HG02938 (cell line): Measurements from ENCODE around the gene PAX2.

Experiments used
- ATAC-seq: cut with Tn5 transposase; IDR thresholded peaks from one replicate; pipeline ENCODE4 v1.9.1; 2021; ENCODE audit warnings: mild to moderate bottlenecking, moderate library complexity; ENCODE audit not compliant: unreplicated experiment

The PAX2 gene

DNA sequence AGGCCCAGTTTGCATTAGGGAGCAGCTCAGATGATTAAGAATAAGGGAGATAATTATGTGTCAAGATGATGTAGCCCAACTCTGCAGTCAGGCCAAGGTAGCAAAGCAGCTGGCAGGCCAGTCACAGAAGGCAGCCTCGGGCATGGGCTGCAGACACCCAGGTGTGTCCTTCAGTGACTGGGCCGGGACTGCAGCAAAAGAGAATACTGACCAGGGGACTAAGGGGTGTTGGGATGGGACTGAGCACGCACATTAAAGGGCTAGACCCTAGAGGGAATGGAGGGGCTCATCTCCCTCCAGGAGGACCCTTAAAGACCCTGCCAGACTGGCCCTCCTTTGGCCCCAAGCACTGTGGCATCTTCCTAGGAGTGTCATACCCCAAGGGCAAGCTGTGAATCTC lies 38.7 kb downstream of the PAX2 start:
- no peak for ATAC-seq

DNA sequence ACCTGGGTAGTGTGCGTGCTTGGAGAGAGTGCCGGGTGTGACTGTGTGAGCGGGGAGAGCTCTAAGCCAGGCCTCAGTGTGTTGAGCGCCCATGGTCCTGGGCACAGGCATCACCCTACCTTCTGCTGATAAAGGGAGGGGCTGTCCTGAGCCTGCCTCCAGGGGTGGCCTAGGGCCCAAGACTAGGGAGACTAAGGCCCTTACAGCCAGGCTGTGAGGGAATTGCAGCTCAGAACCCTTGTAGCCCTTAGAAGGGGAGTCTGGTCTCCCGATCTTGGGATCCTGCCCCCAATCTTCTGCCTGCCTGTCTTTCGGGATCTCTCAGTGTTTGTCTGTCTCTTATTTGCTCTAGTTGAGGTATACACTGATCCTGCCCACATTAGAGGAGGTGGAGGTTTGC lies 41.2 kb downstream of the PAX2 start:
- ATAC-seq, result no peak

DNA sequence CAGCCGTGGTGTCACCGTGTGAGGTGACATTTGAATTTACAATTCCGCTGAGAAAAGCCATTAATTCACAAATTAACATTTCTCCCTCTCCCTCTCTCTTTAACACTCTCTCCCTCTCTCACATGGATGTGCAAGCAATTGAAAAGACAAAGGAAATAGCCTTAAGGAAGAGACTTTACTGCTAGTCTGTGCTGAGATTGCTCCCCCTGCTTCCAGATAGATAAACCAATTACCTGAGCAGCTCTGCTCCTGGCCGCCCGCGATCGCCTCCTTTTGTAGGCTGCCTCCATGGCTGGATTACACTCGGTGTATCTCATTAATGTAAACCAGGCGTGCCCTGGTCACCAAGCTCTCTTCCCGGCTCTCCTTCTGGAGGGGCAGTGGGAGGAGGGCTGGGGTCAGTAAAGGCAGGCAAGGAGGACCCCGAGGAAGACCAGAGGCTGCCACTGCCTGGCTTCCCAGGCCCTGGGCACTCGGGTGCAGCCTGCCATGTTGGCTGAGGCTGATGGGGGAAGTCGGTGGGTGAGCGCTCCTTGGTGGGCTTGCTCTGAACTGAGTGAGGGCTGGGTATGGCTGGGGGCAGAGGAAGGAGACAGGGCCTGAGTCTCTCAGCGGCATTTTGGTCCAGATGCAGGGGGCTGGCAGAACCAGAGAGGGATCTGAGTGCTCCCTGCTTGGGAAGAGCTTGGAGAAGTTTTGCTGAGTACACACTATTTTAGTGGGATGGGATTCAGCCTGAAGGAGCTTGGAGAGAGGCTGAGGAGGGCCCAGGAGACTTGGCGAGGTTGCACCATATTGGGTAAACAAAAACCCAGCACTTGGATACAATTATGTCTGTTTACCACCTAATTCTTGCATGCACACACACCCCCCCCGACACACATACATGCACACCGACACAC lies 42.9 kb downstream of the PAX2 start:
- no peak for ATAC-seq

DNA sequence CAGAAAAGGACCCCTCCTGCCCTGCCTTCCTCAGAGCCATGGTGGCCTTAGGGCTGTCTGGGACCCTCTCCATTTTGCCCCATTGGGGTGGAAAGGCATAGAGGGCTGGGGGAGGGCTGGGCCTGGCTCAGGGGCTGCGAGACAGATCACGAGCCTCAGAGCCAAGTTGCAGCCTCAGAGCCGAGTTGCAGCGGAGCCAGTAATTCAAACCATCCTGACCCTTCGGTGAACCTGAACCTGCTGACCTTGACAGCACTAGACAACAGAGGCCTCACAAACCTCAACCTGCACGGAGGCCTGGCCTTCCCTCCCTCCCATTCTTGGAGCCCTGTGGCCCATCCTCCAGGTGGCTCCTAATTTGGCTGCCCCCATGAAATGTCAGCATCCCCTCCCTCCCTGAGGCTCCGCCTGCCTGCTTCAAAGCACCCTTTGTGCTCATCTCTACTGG lies 45.4 kb downstream of the PAX2 start:
- no peak for ATAC-seq

GRCh38 chr10:100791369-100792058 lies 46.1 kb downstream of the PAX2 start:
- ATAC-seq, result no peak

DNA sequence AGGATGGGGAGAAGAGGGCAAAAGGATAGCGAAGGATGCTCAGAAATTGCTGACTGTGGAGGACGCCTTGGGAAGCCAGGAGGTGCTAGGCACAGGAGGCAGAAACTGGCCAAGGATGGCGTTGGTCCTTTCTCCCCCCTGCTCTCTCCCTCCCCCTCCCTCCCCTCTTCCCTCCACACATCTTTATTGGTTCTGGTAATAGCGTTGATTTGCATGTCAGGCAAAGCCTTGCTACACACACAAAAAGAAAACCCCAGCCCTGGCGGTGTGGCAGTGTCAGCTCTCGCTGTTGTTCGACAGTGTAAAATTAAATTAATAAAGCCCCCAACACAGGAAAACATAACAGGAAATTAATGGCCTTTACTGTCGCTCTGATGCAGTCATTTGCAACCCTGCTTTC lies 47.2 kb downstream of the PAX2 start:
- no peak for ATAC-seq

DNA sequence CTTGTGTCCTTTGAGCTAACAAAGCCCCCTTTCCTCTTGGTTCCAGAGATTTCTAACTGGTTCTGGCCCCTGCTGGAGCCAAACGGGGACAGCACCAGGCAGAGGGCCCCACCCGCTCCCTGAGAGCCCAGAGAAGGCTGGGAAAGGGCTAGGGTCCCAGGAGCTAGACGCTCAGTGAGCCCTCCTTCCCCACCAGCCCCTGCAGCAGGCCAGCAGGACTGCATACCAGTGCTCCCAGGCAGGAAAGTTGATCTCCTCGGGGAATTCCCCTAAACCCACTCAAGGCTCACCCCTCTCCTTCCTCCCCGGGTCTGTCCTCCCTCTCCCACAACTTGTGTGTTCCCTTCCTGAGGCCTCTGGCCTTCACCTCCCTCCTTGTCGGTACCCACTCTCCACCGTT lies 47.7 kb downstream of the PAX2 start:
- no peak for ATAC-seq

DNA sequence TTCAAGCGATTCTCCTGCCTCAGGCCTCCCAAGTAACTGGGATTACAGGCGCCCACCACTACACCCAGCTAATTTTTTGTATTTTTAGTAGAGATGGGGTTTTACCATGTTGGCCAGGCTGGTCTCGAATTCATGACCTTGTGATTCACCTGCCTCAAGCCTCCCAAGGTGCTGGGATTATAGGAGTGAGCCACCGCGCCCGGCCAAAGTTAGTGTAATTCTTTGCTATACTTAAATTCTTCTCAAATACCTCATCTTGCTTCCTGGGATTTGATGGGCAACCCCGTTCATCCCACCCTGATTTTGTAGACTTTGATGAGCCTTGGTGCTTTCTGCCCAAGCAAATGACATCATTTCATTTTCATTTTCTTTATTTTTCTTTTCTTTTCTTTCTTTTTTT lies 54.5 kb downstream of the PAX2 start:
- no peak for ATAC-seq

DNA sequence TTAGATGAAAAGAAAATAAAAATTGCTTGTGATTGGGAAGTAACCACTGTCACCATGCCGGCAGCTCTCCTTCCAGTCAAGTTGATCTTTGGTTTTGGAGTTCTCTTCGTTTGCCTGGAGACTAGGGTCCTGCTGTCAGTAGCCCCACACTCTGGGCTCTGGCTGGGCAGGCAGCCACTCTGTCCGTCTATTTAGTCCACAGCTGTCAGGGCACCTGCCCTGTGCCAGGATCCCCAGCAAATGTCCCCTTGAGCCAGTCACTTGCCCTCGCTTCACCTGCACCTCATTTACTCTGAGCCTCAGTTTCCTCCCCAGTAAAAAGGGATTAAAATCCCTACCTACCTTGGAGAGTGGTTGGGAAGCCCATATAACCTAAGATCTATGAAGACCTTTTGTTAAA lies 55.5 kb downstream of the PAX2 start:
- ATAC-seq, result no peak

- ATAC-seq, result no peak
Observed at GRCh38 chr10:100802196-100802595, 56.8 kb downstream of the PAX2 start.

DNA sequence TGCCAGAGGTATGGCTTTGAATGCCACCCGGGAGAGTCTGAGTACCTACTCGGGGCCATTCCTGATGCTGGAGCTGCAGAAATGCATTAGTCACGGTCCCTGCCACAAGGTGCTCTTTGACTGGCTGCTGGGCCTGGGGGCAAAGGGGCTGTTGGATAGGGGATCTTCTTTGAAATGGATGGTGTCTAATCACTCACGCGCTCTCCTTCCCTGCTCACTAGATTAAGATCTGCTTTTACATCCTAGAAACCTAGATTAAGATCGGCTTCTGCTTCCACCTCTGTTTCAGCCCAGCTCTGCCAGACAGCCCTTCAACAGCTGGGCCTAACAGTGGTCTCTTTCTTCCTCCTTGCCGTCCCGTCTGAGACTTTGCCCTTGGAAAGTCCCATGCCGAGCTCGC lies 57.2 kb downstream of the PAX2 start:
- ATAC-seq, result no peak

- ATAC-seq, result no peak
Observed at GRCh38 chr10:100803492-100803891, 58.1 kb downstream of the PAX2 start.

DNA sequence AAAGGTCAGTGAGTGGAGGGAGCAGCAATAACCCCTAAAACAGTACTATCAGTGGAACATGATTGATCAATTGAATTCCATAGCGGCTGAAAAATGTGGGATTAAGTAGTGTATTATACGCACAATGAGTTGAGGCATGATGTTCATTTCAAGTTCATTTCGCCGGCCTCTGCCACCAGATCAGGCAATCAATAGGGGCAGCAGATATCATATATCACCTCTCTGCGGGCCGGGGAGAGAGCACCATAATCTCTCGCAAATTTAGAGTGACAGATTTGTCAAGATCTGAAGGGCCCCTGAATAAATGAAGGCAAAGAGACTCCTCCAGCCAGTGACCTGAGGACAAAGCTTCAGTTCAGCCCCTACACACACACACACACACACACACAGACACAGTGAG lies 58.5 kb downstream of the PAX2 start:
- no peak for ATAC-seq

GRCh38 chr10:100805543-100806355 lies 60.4 kb downstream of the PAX2 start:
- no peak for ATAC-seq

DNA sequence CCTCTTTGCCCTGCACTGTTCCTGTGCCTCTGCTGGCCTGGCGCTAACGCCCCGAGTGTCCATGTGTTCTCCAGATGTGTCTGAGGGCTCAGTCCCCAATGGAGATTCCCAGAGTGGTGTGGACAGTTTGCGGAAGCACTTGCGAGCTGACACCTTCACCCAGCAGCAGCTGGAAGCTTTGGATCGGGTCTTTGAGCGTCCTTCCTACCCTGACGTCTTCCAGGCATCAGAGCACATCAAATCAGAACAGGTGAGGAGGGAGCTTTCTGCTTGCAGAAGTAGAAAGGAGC lies 60.9 kb downstream of the PAX2 start:
- ATAC-seq, result no peak

GRCh38 chr10:100807241-100807951 lies 62.0 kb downstream of the PAX2 start:
- no peak for ATAC-seq

DNA sequence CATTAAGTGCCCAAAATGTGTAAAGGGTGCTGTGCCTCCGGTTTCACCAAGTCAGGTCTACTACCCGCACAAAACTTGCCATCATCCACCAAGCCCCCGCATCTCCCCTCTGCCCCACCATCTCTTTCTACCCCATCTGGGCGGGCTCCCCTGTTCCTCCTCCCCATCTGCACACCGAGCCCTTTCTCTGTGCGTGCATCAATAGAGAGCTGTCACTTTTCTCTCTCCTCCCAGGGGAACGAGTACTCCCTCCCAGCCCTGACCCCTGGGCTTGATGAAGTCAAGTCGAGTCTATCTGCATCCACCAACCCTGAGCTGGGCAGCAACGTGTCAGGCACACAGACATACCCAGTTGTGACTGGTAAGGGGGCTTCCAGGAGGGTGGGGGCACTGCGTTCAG lies 63.5 kb downstream of the PAX2 start:
- no peak for ATAC-seq

DNA sequence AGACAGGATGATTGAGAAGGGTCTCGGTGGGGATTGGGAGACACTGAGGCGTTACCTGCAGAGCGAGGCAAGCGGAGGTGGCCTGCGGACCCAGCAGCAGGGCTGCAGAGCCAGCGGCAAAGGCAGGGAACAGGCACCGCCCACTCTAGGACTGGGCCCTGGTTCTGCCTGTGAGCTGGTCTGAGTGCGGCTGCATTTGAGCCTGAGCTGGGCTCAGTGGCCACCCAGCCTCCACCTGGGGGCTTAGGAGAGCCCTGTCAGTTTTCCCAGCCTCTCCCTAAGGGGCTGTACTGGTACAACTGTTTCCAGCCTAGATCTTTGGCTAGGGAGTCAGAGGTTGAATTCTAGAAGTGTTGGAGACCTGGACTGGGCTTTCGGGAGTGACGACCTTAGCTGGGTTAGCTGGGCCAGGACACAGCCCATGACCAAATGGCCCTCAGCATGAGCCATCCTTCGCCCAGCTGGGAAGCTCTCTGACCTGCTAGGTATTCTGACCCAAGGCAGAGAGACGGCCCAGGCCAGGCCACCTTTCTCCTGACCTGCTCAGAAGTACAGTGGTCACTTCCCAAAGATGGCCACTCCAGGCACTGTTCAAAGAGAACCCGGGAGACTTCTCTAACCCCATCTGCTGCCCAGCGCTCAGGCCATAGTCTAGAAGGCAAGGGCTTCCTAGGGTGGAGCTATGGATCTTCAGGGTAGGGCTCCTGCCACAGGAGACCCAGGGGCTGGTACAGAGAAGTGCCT lies 64.9 kb downstream of the PAX2 start:
- ATAC-seq, result no peak

- ATAC-seq, result no peak
Observed at GRCh38 chr10:100810835-100811116, 65.4 kb downstream of the PAX2 start.

DNA sequence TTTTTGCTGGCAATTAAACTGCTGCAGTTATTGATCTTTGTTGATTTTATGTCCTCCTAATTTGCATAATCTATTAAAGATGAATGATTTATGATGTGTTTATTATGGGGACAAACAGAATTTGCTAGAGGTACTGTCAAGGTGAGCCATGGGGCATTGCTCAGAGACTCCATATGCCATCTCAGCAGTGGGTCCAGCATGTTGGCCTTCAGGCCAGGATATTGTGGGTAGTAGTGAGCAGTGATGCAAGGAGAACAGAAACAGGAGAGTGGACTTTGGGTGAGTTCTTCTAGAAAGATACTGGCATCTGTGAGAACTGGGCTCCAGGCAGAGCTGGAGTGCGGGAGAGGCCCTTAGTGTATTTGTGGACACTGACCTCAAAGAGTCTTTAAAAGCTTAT lies 65.9 kb downstream of the PAX2 start:
- ATAC-seq, result no peak
